ENCODE data around the gene COX19. TPM values are rescaled to one million over a fixed set of nuclear protein-coding genes. Genes with fewer than 3 reads are reported as not detected.

Gene COX19
- total and polyA plus RNA-seq, 2 experiments from 2014 or later: 11.7 to 12.6 TPM

- peaks cover 5% of the 10 kb centered on the region for H3K4me1 Mint-ChIP-seq
- no peak overlapping the region for H3K27ac Mint-ChIP-seq
- H3K36me3 Mint-ChIP-seq (ENCODE audit: low read depth): peaks cover 48% of the 10 kb centered on the region
- H3K4me3 Mint-ChIP-seq: no peak overlapping the region
- H3K4me3 ChIP-seq: no peak overlapping the region
- H3F3A ChIP-seq (replicated peaks; ENCODE audit: low read depth): peaks cover 24% of the 10 kb centered on the region; the same call in 1 of the 2 replicates
- no peaks in the 10 kb centered on the region; the same call in 2 of the 3 replicates for H3K9me3 Mint-ChIP-seq
- TF ChIP-seq ZNF462 (CRISPR knock-in tag; IDR thresholded peaks at IDR 0.05) (no peak), EZH2 (IDR thresholded peaks at IDR 0.05; ENCODE audit: low read depth, unreplicated experiment) (no peak), ZNF114 (CRISPR knock-in tag; IDR thresholded peaks at IDR 0.05) (no peak), ETS1 (IDR thresholded peaks at IDR 0.05) (no peak), STAT1 (IDR thresholded peaks at IDR 0.05; ENCODE audit: unreplicated experiment) (no peak), REST (IDR thresholded peaks at IDR 0.05; ENCODE audit: unreplicated experiment) (no peak), CREB1 (CRISPR knock-in tag; IDR thresholded peaks at IDR 0.05; ENCODE audit: low read depth) (no peak), EZH2phosphoT487 (IDR thresholded peaks at IDR 0.05; ENCODE audit: unreplicated experiment) (no peak), NANOG (IDR thresholded peaks at IDR 0.05; ENCODE audit: borderline replicate concordance) (no peak), POLR2AphosphoS5 (IDR thresholded peaks at IDR 0.05; ENCODE audit: low read depth) (no peak), ZNF331 (CRISPR knock-in tag; IDR thresholded peaks at IDR 0.05; ENCODE audit: low read depth) (no peak), CTCF (conservative IDR thresholded peaks at IDR 0.05; ENCODE audit: low read depth in 2 of 2) (no peak), JUNB (IDR thresholded peaks at IDR 0.05; ENCODE audit: unreplicated experiment) (no peak)
- H4K20me1 ChIP-seq (replicated peaks; ENCODE audit: insufficient read depth): peaks cover 17% of the 10 kb centered on the region
- no peak overlapping the region for H3K27ac ChIP-seq (ENCODE audit: low read depth)
- no peaks in the 10 kb centered on the region for H3K27me3 ChIP-seq (ENCODE audit: insufficient read depth)
- no peak overlapping the region for H3K4me2 ChIP-seq
- peaks cover 9% of the 10 kb centered on the region for H3K27me3 Mint-ChIP-seq (ENCODE audit: insufficient read depth, low read depth, poor library complexity)
- H3K4me1 ChIP-seq (ENCODE audit: insufficient read depth): 0 out of 2 replicates have a peak, but pooled peaks cover under 1% of the 10 kb centered on the region
- ATAC-seq (no peak), DNase-seq (ENCODE audit: low spot score) (no peak)
- peaks cover 18% of the 10 kb centered on the region for H3K36me3 ChIP-seq (ENCODE audit: insufficient read depth)
- H2AFZ ChIP-seq: no peak overlapping the region
- peaks cover 32% of the 10 kb centered on the region for H3K79me2 ChIP-seq (replicated peaks; ENCODE audit: insufficient read depth)
- no peaks in the 10 kb centered on the region for H3K9me2 ChIP-seq (ENCODE audit: insufficient read depth)
Observed at GRCh38 chr7:968205-969105, 6.9 kb downstream of the COX19 start.
